GM10266 (cell line): Measurements from ENCODE around the gene NBPF1.
"Not testable (repeated sequence)": the region's sequence is repeated elsewhere in the genome, so short reads cannot be mapped to it uniquely, and the experiment has no call there.

Source experiments
- DNase-seq: peaks from one replicate; pipeline ENCODE4 v3.0.0; 2012; ENCODE audit errors: extremely low spot score
- TF ChIP-seq, protein P1 (sequence below): IDR thresholded peaks from 2 replicates; pipeline ENCODE4 v1.5.1; 2012; ENCODE audit warnings: mild to moderate bottlenecking, low read depth; ENCODE audit not compliant: control insufficient read depth, insufficient read depth; ENCODE audit errors: missing control alignments

NBPF1 gene

DNA sequence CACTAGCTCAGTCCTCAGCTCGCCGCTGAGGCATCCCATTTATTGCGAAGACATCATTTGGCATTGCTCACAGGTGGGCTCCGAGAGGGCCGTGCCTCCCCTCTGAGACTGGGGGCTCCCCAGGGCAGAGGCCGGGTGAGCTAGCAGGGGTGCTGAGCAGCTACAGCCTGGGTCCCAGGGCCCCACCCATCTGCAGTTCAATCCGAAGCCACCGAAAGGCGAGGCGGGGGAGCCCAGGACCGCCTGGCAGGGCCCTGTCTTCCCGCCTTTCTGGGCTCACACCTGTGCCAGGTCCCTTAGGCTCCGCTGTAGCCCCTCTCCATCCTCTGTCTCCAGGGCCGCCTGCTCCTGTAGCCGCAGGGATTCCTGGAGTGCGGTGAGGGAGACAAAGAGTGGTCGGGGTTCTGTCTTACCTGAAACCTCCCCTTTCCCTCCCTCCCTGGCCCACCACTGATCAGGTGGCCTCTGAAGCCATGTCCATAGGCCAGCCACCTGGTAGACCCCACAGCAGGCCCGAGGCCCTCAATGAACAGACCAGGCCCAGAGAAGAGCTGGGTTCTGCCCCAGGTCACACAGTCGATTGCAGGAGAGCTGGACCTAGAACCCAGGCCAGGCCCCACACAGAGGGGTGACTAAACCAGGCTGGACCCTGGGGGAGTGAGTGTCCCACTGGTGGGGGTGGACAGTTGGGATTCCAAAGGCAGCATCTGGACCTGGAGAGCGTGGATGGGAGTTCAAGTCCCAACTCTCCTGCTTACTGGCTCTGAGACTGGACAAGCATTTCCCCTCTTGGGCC, 18.1 kb upstream of the NBPF1 start:
- no peak for DNase-seq
- TF ChIP-seq, protein P1, sequence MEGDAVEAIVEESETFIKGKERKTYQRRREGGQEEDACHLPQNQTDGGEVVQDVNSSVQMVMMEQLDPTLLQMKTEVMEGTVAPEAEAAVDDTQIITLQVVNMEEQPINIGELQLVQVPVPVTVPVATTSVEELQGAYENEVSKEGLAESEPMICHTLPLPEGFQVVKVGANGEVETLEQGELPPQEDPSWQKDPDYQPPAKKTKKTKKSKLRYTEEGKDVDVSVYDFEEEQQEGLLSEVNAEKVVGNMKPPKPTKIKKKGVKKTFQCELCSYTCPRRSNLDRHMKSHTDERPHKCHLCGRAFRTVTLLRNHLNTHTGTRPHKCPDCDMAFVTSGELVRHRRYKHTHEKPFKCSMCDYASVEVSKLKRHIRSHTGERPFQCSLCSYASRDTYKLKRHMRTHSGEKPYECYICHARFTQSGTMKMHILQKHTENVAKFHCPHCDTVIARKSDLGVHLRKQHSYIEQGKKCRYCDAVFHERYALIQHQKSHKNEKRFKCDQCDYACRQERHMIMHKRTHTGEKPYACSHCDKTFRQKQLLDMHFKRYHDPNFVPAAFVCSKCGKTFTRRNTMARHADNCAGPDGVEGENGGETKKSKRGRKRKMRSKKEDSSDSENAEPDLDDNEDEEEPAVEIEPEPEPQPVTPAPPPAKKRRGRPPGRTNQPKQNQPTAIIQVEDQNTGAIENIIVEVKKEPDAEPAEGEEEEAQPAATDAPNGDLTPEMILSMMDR = no peak

- TF ChIP-seq, protein P1 = no peak
- no peak for DNase-seq
Observed at GRCh38 chr1:16630661-16631247, 17.4 kb upstream of the NBPF1 start.

DNA sequence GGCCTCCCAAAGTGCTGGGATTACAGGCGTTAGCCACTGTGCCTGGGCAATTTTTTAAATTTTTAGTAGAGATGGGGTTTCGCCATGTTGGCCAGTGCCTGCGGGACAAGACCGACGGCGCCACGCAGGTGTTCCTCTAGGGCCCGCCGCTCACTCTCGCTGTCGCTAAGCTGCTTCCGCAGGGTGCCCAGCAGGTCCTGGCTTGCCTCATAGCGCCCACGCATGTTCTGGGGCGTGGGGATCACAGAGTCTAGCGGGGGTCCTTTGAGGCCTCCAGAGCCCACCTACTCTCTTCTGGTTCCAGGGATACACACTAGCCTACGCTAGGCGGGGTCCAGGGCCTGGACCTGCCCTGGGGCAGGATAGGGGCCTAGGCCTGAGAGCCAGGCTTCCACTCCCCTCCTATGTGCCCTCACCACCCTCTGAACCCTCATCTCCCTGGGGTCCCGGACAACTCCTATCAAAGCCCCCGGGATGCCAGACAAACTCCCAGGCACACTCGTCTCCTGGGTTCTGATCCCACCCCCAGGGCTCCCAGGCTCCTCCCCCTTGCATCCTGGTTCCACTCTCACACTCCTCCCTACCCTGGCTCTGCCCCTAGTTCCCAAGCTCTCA, 16.7 kb upstream of the NBPF1 start:
- not testable (repeated sequence) for DNase-seq

DNA sequence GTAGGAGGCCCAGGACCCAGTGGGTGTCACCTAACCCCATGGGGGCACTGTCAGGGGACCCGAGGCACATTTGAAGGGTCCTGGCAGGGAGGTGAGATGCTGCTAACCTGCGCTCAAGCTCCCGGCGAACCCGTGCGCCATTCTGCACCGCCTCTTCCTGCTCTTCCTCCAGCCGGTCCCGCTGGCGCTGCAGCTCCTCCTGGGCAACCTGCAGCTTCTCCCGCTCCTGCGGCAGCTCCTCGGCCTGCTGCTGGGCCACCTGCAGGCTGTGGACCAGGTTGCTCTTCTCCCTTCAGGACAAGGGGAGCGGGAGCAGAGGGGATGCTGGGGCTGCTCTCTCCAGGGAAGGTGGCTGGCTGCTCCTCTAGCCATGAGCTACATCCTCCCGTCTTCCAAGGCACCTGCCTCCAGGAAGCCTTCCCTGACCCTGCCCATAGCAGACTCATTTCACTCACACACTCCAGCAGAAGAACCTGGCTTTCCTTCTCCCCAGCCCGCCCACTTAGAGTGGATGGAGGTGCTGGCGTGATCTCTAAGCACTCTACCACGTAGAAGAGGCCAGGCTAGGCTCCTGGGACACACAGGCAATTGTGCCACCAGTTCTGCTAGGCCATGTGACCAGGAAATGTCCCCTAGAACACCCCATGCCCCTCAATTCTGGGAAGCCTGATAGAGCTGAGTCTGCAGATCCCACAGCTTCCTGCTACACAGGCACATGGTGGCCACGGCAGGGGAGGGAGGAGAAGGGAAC, 15.2 kb upstream of the NBPF1 start:
- no peak for DNase-seq
- TF ChIP-seq, protein P1 = no peak

DNA sequence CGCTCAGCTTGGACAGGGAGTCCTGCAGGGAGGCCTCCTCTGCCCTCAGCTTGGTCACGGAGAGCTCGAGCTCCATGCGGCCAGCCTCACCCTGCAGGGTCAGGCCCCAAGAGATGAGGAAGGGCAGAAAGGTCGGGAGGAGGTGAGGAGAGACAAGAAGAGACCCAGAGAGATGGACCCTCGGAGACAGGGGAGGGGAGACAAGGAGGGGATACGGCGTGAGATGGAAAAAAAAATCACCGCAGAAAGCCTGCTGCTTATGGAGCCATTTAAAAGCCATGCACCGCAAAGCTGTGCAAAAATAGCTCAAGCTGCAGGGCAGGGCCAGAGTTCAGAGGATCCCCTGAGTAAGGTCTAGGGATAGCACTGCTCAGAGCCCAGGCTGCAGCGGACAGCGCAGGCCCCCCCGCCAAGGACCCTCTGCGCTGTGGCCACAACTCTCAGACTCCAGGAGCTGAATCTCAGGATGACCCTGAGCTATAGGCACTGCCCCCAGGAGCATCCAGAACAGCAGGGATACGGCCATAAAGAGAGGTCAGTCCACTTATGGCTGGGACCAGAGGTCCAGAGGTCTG, 13.1 kb upstream of the NBPF1 start:
- not testable (repeated sequence) for DNase-seq

DNA sequence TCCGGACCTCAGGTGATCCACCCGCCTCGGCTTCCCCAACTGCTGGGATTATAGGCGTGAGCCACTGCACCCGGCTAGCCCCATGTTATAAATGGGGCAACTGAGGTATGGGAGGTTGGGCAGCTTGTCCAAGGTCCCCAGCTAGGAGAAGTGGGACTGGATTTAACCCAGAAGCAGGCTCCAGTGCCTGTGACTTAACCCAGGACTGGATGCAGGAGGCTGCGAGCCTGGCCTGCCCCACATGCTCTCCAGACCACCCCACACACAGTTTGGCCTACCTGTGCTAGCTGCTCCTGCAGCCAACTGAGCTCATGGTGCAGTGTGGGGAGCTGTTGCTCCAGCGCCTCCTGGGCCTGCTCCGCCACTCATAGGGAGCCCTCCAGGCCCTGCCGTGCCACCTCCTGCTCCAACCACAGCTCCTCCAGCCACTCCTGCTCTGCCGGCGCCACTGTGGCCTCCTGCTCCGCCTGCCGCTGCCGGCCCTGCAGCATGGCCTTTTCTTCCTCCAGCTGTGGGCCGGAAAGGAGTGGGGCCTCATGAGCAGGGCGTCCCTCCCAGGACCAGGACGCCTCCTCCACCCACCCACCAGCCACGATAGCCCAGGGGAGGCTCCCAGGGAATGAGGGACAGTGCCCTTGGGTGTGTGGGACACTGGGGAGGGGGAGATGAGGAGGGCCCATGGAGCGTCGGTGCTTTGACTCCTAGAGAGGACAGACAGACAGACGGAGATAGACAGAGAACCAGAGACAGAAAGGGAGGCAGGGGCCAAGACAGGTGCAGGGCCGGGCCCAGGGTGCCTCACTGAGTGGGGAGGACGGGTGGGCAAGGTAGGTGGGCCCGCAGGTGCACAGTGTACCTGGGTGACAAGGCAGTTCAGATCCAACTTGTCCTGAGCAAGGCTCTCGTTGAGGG, 12.4 kb upstream of the NBPF1 start:
- DNase-seq = no peak
- TF ChIP-seq, protein P1 = no peak

- not testable (repeated sequence) for DNase-seq
Observed at GRCh38 chr1:16623812-16624719, 10.7 kb upstream of the NBPF1 start.

DNA sequence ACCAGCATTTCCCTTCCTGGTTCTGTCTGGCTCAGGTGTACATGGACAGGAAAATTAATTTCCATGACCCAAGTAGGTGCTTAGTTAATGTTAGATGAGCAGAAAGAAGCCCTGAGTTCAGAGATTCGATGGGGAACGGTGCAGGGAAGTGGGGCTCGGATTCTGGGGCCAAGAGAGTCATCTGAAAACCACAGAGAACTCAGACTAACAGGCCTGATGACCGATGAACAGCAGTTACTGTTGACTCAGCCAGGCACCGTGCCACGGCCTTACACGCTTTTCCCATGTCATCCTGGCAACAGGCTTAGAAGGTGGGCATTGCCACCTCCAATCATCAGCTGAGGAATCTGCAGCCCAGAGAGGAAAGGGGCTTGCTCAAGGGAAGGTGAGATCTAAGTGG, 10.0 kb upstream of the NBPF1 start:
- not testable (repeated sequence) for DNase-seq

- DNase-seq = not testable (repeated sequence)
Observed at GRCh38 chr1:16621681-16622315, 8.4 kb upstream of the NBPF1 start.
